T-helper 2 cell (primary cell): ENCODE results near the gene CD63.
A peak's percentile ranks its signal among the peaks of the same experiment; 100 is the strongest.
"Not testable (repeated sequence)": the region's sequence is repeated elsewhere in the genome, so short reads cannot be mapped to it uniquely, and the experiment has no call there.

Source experiments
- DNase-seq, 5 experiments: peaks; one replicate each; pipeline versions ENCODE4 v3.0.0 to v3.0.0-alpha.2; 2012 to 2022
- total RNA-seq, 2 donors: gene quantifications; one replicate each; lab custom pipeline; 2026; lab: John Stamatoyannopoulos, UW

The CD63 gene
- 10.6 to 23.8 reads per million in 2 donors for total RNA-seq

DNA sequence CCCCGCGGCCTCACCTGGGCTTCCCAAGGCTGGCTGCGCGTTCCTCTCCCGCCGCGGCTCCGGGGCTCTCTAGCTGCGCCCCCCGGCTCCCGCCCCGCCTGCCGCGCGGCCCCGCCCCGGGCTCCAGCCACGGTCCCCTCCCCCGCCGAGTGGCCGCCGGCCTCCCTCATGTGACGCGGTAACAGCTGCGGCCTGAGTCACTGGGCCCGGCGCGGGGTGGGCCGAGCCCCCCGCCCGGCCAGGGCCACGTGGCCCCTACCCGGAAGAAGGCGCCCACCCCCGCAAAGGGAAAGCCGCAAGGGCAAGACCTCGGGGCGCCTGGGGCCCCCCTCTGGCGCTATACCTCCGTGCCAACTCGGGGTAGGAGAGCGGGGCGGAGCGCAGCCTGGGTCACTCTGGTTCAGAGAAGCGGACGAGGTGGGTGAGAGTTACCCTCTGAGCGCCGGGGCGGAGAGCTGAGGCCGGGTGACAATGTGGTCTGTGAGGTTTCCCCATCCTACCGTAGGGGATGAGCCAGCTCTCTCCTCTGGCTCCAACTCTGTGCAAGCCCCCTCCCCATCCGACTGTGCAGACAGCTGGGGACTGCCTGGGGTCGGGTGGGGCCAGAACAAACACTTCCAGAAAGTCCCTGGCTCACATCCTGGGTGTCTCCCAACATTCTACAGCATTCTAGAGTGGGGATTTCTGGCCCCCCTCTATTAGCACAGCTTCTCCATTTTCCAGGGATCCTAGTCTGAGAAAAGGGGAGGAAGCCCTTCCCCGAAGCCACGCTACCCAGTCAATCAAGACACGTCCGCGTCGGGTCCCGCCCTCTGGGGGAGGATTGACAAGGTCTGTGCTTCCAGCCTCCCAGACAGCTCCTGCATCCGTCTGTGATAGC lies at the start of gene CD63:
TSS of gene CD63 (minus strand) at position 71 of the 880 bp plus-strand sequence. CDS start 668 bp downstream, outside the sequence.
- DNase-seq = peak; percentile 32 to 71 (median 46)

DNA sequence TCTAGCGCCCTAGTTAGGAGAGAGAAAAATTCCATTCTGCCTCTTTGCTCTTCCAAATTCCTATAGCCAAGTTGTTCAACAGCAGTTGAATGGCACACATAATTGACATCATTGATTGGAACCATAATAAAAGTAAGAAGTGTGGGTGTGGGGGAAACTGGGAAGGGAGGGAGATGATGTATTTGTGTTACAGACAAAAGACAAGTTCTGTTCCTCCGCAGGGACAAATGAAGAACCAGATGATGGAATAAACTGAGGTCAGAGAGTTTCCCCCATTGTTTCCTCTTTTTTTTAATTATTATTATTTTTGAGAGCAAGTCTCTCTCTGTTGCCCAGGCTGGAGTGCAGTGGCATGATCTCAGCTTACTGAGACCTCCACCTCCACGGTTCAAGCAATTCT lies 49.0 kb upstream of the CD63 start:
- no peak for DNase-seq

DNA sequence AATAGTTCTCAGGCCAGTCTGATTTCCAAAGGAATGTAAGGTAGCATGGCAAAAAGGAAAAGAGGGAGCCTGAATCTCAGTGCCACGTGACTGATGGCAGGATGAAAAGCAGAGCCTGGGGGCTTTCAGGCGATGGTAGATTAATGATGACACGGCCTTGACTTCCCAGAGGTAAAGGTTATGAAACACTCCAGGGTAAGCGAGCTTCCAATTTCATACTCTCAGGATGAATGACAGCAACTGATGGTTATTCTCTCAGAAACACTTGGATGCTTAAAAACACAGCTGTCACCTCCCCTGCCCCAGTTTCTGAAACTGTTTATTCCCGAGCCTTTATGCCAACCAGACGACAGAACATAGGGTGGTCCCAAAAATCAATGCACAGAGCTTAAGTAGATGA lies 42.9 kb upstream of the CD63 start:
- no peak for DNase-seq

DNA sequence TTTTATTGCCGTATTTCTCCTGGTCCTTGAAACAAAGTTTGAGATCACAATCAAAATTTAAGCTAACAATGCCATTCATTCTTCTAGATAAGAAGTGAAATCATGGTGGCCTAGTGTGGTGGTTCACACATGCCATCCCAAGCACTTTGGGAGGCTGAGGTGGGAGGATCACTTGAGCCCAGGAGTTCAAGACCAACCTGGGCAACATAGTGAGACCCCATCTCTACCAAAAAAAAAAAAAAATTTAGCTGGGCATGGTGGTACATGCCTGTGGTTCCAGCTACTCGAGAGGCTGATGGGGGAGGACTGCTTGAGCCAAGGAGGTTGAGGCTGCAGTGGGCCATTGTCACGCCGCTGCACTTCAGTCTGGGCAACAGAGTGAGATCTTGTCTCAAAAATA lies 38.3 kb upstream of the CD63 start:
- DNase-seq = no peak

GRCh38 chr12:55765736-55766290 lies 37.0 kb upstream of the CD63 start:
- no peak for DNase-seq

DNA sequence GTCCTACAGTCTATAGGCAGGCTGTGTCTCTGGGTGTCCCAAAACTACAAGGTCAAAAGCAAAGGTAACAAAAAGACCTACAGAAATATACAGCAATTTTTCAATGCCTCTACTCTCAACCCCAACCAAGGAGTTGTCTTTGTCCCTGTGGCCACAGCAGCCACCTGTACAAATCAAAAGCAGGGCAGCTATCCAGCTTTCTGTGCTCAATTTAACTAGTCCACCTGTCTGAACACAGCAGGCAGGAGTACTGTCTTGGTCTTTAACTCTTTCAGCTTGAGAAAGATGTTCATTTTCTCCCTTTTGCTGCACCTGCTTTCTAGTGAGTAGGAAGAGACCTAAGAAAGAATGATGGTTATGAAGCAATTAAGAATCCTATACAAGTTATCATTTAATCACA lies 33.8 kb upstream of the CD63 start:
- DNase-seq = no peak

- DNase-seq = peak in 2 of 5 experiments; percentile 37 to 69
Observed at GRCh38 chr12:55760663-55761062, 31.9 kb upstream of the CD63 start.

- DNase-seq = not testable (repeated sequence)
Observed at GRCh38 chr12:55758575-55758974, 29.8 kb upstream of the CD63 start.

- DNase-seq = no peak
Observed at GRCh38 chr12:55757701-55758100, 28.9 kb upstream of the CD63 start.

GRCh38 chr12:55755246-55755645 lies 26.4 kb upstream of the CD63 start:
- no peak for DNase-seq

- DNase-seq = no peak
Observed at GRCh38 chr12:55748230-55748993, 19.6 kb upstream of the CD63 start.

- DNase-seq = no peak
Observed at GRCh38 chr12:55746913-55747231, 18.1 kb upstream of the CD63 start.

GRCh38 chr12:55746174-55746912 lies 17.5 kb upstream of the CD63 start:
- DNase-seq = no peak

DNA sequence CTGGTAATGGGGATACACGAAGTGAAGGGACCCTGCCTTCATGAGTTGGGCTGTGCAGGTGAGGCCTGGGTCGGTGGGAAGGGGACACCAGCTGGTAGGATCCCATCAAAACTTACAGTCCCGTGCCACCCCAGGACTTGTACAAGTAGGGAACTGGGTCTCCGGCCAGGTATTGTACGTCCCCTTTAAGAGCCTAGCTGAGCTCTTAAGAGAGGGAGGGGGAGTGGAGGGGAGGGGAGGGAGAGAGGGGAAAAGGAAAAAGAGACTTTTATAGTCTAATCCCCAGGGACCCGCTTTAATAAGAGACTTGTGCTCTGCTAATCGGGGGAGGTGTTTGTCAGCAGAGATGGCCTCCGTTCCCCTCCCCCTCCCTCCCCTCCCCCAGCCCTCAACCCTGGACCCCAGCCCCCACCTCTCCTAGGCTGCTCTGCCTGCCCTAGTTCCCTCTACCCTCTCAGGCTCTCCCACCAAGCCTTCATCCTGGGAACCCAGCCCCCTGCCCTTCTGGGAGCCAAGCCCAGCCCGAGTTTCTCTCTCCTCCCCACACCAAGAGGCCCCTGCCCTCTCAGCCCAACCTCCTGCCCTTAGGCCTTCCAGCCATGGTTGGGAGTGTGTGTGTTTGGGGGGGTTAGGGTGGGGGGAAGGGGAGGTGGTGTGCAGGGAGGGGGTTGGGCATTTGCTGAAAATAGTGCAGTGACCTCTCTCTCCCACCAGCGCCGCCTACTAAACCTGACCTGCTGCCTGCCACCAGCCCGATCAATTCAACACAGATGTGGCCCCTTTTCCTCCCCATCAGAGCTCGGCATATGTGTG lies 16.8 kb upstream of the CD63 start:
- DNase-seq = no peak

GRCh38 chr12:55744340-55745030 lies 15.7 kb upstream of the CD63 start:
- DNase-seq = no peak

- peak in 4 of 5 experiments; percentile 19 to 79 (median 41) for DNase-seq
Observed at GRCh38 chr12:55743406-55744339, 14.9 kb upstream of the CD63 start.

- DNase-seq = peak; percentile 56 to 83 (median 62)
Observed at GRCh38 chr12:55742719-55743405, 14.1 kb upstream of the CD63 start, which contains the start of gene GDF11. GDF11 (plus strand) TSS chr12:55743122; CDS start chr12:55743317, 195 bp downstream.

DNA sequence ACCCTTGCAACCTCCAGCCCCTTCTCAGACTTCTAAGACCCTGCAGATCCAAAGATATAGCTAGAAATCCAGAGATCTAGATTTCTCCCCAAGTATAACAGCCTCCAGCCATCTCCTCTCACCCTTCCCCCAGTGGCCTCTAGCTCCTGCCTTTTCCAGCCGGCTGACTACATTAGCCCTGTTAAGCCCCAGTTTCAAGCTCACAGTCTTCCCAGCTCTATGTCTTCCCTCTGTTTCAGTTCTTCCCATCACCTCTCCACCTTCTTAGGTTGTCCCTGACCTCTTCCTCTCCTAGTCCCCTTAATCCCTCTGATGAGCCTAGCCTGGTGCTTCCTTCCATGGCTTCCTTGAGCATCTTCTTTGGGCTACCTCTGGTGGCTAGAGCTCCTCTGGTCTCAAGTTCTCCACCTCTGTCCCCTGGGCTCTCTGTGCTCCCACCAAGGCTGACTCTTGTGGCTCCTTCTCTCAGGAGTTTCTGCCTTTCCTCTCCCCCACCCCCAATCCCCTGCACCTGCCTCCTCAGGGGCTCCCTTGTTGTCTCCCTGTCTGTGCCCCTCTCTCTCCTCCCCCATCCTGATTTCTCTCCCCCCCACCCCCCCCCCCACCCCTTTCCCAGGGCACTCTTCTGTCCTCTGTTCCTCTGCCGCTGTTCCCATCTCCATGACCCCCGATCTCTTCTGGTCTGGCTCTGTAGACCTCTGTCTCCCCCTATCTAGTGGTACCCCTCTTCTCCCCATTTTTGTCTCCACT lies 13.3 kb upstream of the CD63 start:
- no peak for DNase-seq

- no peak for DNase-seq
Observed at GRCh38 chr12:55739025-55739378, 10.2 kb upstream of the CD63 start.
